Forelimb muscle (tissue), 1 donor: Measurements from ENCODE around the gene CC2D2A. TPM values are rescaled to one million over a fixed set of nuclear protein-coding genes. Genes with fewer than 3 reads are reported as not detected.

Experiments used
- DNase-seq: peaks from one replicate; pipeline ENCODE4 v3.0.0-alpha.2; 2013; ENCODE audit warnings: low read depth
- polyA plus RNA-seq: library from polyadenylated mRNA; unstranded; fragments of 120-200 nt; gene quantifications from one replicate; pipeline ENCODE4 v1.2.1, GENCODE V29; 2013; ENCODE audit not compliant: insufficient read length

The CC2D2A gene
- polyA plus RNA-seq, 1 donor, result 10.8 TPM

DNA sequence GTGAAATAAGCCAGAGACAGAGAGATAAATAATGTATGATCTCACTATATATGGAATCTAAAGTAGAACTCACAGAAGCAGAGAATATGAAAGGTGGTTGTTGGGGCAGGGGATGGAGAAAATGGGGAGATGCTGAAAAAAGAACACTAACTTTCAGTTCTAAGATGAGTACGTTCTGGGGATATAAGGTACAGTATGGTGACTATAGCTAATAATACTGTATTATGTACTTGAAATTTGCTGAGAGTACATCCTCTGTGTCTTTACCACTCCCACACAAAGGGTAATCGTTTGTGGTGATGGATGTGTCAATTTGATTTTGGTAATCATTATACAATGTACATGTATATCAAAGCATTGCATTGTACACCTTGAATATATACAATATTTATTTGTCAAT lies 178.9 kb downstream of the CC2D2A start:
- no peak for DNase-seq

DNA sequence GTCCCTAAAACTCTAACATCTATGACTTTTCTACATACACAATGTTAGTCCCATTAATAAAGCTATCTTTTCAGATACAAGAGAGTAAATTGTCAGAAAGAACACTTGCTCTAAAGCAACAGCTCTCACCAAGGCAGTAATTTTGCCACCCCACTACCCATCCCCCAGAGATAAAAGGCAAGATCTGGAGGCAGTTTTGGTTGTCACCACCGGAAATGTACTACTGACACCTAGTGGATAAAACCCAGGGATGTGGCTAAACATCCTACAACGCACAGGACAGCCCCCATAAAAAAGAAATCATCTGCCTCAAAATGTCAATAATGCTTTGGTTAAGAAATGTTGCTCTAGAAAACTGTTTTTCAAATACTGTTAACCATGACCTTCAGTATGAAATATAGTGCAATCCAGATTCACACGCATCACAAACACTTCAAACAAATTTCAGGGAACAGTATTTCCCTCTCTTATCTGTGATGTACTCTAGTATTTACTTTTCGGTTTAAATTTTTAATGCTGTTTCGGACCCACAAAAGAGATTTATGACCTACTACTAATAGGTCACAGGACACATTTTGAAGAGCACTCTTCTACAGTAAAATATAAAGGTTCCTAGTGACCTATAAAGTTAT lies 180.3 kb downstream of the CC2D2A start:
- DNase-seq, result no peak

Other genes with a start within 250 kb of the CC2D2A start
- 2.5 TPM for gene C1QTNF7, start 41.8 kb upstream of the CC2D2A start, polyA plus RNA-seq
- 67.2 TPM for gene FBXL5, start 185.5 kb downstream of the CC2D2A start, polyA plus RNA-seq
- gene FAM200B, start 211.9 kb downstream of the CC2D2A start, polyA plus RNA-seq, result 27.5 TPM
- gene BST1, start 233.2 kb downstream of the CC2D2A start, polyA plus RNA-seq, result 3.9 TPM